Peyer's patch (tissue), 4 donors: ENCODE measurements around the gene CBARP. TPM values are rescaled to one million over a fixed set of nuclear protein-coding genes. Genes with fewer than 3 reads are reported as not detected.

Source experiments
- DNase-seq, 3 donors: peaks; one replicate each; pipeline ENCODE4 v3.0.0-alpha.2; 2017 to 2019
- H3K27ac ChIP-seq, 4 donors: fragments of 200-600 bp; sonication (generic); one replicate each; pipeline ENCODE4 v1.5.1; 2016 to 2019
- H3K27me3 ChIP-seq, 2 donors: fragments of 200-600 bp; sonication (generic); one replicate each; pipeline ENCODE4 v1.5.1; 2019
- H3K36me3 ChIP-seq, 3 donors: fragments of 200-600 bp; sonication (generic); one replicate each; pipeline ENCODE4 v1.5.1; 2016 to 2019
- H3K4me1 ChIP-seq, 4 donors: fragments of 200-600 bp; sonication (generic); one replicate each; pipeline ENCODE4 v1.5.1; 2016 to 2019
- H3K4me3 ChIP-seq, 4 donors: fragments of 200-600 bp; sonication (generic); 1 replicate in 3 of 4; 2 replicates in 1 of 4; pipeline ENCODE4 v1.5.1; 2016 to 2019; ENCODE audit warnings: mild to moderate bottlenecking in 1 of 4
- H3K9me3 ChIP-seq, 4 donors: fragments of 200-600 bp; sonication (generic); one replicate each; pipeline ENCODE4 v1.5.1; 2016 to 2019; ENCODE audit warnings: mild to moderate bottlenecking in 1 of 4
- CTCF ChIP-seq, 6 experiments: fragments of 450-650 bp in 4 of 6; fragments of 200-600 bp in 2 of 6; sonication (generic) in 1 of 6; IDR thresholded peaks; one replicate each; pipeline ENCODE4 v1.5.1; 2017 to 2019; ENCODE audit warnings: antibody characterized with exemption in 6 of 6, mild to moderate bottlenecking in 3 of 6, moderate library complexity in 1 of 6
- POLR2A ChIP-seq, 2 donors: fragments of 450-650 bp; IDR thresholded peaks; one replicate each; pipeline ENCODE4 v1.5.1; 2017; ENCODE audit warnings: antibody characterized with exemption in 2 of 2, mild to moderate bottlenecking in 2 of 2, moderate library complexity in 2 of 2
- total RNA-seq, 4 donors: library from RNA; depleted of rRNA; stranded (reverse); fragments of >200 nt; gene quantifications; one replicate each; pipeline ENCODE4 v1.1.0, GENCODE V29; 2016

CBARP gene
- total RNA-seq, 4 donors from 2014 or later, result 1.9 TPM; not detected in 3

DNA sequence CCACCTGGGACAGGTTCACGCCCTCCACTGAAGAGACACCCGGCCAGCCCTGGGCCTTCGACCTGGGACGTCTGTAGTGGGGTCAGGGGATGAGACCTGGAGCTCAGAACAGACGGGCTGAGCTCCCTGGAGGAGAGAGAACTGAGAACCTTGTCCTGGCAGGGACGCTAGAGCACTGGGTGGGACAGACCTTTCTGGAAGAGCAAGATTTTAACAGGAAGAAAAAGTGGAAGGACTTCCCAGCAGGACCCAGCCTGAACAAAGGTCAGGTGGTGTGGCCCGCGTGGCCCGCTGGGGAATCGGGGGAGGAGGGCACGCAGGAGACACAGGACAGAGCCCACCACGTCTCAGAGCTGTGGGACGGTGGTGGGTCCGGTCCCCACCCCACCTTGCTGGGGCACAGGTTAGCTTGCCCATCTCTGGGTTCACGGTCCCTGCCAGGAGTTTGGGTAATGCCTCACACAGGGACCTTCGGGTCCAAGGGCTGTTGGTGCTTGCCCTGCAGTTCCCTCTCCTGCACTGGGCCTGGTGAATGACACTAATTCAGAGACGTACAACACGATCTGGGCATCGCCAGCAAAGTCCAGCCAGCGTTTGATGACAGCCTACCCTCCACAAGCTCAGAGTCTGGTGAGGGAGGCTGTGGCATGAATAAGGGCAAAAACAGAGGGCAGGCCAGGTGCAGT is 46.6 kb upstream of the CBARP start:
- TF ChIP-seq POLR2A (IDR thresholded peaks at IDR 0.05) (peak; percentile 62 to 78), CTCF (IDR thresholded peaks at IDR 0.05) (peak in 1 of 6 experiments; percentile 2)
- peak in 2 of 3 donors; percentile 79 to 85 for DNase-seq
- Histone ChIP-seq H3K36me3 (peaks cover 0 to 2% (median 0%) of the 10 kb centered on the region in 3 donors), H3K9me3 (no peaks in the 10 kb centered on the region), H3K27ac (peak overlapping the region in 3 of 4 donors; percentile 79 to 96 (median 96)), H3K27me3 (peaks cover 0 to 18% of the 10 kb centered on the region in 2 donors), H3K4me3 (peak overlapping the region in 2 of 4 donors; percentile 42 to 50), H3K4me1 (peaks cover 0 to 49% (median 3%) of the 10 kb centered on the region in 4 donors)

DNA sequence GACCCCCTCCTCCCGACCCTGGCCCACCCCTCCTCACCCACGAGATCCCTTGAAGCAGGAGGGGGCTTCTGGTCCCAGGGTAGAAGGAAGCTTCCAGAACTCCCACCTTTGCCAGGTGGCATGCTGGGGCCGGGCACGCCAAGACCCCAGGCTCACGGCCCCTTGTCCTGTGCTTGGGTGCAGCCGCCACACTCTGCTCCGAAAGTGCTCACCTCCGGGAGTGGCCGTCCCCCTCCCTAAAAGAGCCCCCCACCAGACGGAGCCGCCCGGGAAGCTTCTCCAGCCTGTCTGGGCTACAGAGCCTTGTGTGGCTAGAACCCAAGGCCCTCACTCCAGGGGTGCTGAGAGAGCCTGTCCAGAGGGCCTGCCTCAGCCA is 46.1 kb upstream of the CBARP start:
- peaks cover 0 to 18% of the 10 kb centered on the region in 2 donors for H3K27me3 ChIP-seq
- H3K4me1 ChIP-seq, result peaks cover 0 to 47% (median 3%) of the 10 kb centered on the region in 4 donors
- peaks cover 0 to 8% (median 0%) of the 10 kb centered on the region in 3 donors for H3K36me3 ChIP-seq
- peak overlapping the region in 3 of 4 donors; percentile 79 to 96 (median 96) for H3K27ac ChIP-seq
- H3K4me3 ChIP-seq, result peak overlapping the region in 2 of 4 donors; percentile 42 to 50
- no peak for TF ChIP-seq POLR2A (IDR thresholded peaks at IDR 0.05)
- TF ChIP-seq CTCF (IDR thresholded peaks at IDR 0.05), result no peak
- no peak for DNase-seq
- no peaks in the 10 kb centered on the region for H3K9me3 ChIP-seq

DNA sequence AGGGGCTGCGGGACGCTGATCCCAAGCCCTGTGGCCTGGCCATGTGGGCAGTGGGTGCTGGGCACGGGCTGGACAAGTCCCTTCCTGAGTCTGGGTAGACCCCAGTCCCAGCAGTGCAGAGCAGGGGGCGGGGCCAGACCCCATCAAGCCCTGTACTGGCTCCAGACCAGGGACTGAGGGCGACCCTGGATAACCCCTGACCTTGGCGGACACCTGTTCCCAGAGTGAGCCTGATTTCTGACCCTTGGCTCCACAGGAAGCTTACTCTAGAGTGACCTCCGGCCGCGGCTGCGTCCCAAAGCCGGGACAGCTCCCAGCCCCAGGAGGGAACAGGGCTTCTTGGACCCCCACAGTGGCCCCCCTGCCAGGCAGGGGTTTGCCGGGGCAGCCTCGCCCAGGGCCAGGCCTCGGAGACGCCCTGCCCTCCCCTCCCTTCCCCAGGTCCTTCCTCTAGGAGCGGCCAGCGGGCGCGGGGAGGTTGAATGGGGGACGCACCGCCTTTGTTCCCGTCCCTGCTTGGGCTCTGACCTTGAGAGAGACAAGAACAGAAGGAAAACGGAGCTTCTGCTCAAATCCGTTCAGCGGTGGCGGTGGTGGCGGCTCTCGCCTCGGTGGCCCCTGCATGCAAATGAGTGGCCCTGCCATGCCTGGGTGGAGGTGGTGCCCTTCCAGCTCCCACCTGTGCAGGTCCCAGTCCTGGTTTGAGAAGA is 45.6 kb upstream of the CBARP start:
- Histone ChIP-seq H3K27me3 (peaks cover 0 to 18% of the 10 kb centered on the region in 2 donors), H3K9me3 (no peaks in the 10 kb centered on the region), H3K27ac (peak overlapping the region in 3 of 4 donors; percentile 79 to 96 (median 96)), H3K4me1 (peaks cover 0 to 47% (median 3%) of the 10 kb centered on the region in 4 donors), H3K4me3 (peak overlapping the region in 2 of 4 donors; percentile 42 to 50), H3K36me3 (peaks cover 0 to 11% (median 0%) of the 10 kb centered on the region in 3 donors)
- TF ChIP-seq POLR2A (IDR thresholded peaks at IDR 0.05), result peak in 1 of 2 donors; percentile 11
- no peak for TF ChIP-seq CTCF (IDR thresholded peaks at IDR 0.05)
- DNase-seq, result peak in 1 of 3 donors; percentile 61

DNA sequence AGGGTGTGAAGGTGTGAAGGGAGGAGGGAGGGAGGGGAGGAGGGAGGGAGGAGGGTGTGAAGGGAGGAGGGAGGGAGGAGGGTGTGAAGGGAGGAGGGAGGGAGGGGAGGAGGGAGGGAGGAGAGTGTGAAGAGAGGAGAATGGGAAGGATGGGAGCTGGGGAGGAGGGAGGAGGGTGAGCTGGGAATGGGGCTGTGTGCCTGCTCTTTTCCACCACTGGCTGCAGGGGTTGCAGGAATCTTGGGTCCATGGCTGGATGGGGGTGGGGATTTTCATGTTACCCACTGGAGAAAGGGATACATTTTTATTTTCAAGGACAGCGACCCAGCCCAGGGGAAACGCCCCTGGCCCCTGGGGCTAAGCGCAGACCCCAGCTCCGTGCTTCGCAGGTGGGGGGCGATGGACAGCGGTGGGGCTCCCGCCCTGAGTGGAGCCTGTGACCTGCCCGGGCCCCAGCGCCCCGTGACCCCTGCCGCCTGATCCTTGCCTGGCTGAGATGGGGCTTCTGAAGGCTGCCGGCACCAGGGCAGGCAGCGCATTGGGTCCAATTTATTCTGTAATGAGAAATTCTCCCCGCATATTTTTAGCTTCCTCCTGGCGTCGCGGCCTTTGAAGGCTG is 44.9 kb upstream of the CBARP start:
- DNase-seq, result no peak
- H3K27me3 ChIP-seq, result peaks cover 0 to 18% of the 10 kb centered on the region in 2 donors
- H3K9me3 ChIP-seq, result no peaks in the 10 kb centered on the region
- peak overlapping the region in 2 of 4 donors; percentile 96 for H3K27ac ChIP-seq
- H3K4me1 ChIP-seq, result peaks cover 0 to 42% (median 3%) of the 10 kb centered on the region in 4 donors
- peaks cover 0 to 11% (median 0%) of the 10 kb centered on the region in 3 donors for H3K36me3 ChIP-seq
- peak overlapping the region in 2 of 4 donors; percentile 42 to 50 for H3K4me3 ChIP-seq
- no peak for TF ChIP-seq POLR2A (IDR thresholded peaks at IDR 0.05)
- no peak for TF ChIP-seq CTCF (IDR thresholded peaks at IDR 0.05)

DNA sequence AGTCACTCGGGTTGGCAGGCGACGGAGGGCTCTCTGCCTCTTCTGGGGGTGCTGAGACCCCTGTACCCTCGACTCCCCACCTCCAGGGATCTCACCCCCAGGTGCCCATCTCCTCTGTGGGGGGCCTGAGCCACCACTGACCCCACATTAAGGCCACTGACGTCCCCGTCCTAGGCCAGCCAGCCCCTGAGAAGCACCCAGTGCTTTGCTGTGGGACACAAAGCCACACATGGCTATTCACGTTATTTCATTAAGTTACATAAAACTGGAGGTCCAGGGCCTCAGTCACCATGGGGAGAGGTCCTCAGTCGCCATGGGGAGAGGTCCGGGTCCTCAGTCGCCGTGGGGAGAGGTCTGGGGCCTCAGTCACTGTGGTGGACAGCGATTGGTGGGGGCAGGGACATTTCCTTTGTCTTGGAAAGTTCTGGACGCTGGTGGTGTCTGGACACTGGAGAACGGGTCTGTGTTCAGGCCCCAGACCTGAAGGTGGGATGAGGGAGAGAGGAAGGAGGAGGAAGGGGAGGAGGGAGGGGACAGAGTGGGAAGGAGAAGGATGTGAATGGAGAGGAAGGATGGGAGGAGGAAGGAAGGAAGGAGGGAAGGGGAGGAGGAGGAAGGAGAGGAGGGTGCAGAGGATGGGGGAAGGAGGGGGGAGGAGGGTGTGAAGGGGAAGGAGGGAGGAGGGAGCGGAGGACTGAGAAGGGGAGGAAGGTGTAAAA is 43.9 kb upstream of the CBARP start:
- Histone ChIP-seq H3K36me3 (peaks cover 0 to 11% (median 0%) of the 10 kb centered on the region in 3 donors), H3K9me3 (no peaks in the 10 kb centered on the region), H3K27ac (no peak overlapping the region), H3K4me3 (no peak overlapping the region), H3K4me1 (peaks cover 0 to 38% (median 5%) of the 10 kb centered on the region in 4 donors), H3K27me3 (peaks cover 0 to 14% of the 10 kb centered on the region in 2 donors)
- TF ChIP-seq CTCF (IDR thresholded peaks at IDR 0.05) (no peak), POLR2A (IDR thresholded peaks at IDR 0.05) (no peak)
- DNase-seq, result no peak
